BJ (cell line): ENCODE measurements around the gene CHGA. TPM values are rescaled to one million over a fixed set of nuclear protein-coding genes. Genes with fewer than 3 reads are reported as not detected.

Experiments used
- CTCF ChIA-PET: fragments of 350-600 bp; formaldehyde crosslinking; extraction: SDS; loops from one replicate; lab custom pipeline; 2021; ENCODE audit warnings: antibody characterized with exemption, inconsistent platforms; lab: Yijun Ruan, JAX
- POLR2A ChIA-PET: fragments of 300-600 bp; sonication (Branson Sonifier 250); formaldehyde crosslinking; extraction: SDS; loops from one replicate; lab custom pipeline; 2021; ENCODE audit warnings: antibody characterized with exemption; lab: Charles Lee
- DNase-seq: peaks from one replicate; pipeline ENCODE4 v3.0.0-alpha.2; 2011; ENCODE audit warnings: low read depth
- H3K27me3 ChIP-seq: 2 replicates; pipeline ENCODE4 v1.6.0; 2011; ENCODE audit warnings: low read length; ENCODE audit not compliant: control insufficient read depth, insufficient read depth
- H3K36me3 ChIP-seq: 2 replicates; pipeline ENCODE4 v1.5.1; 2011; ENCODE audit warnings: low read length; ENCODE audit not compliant: control insufficient read depth, insufficient read depth
- H3K4me3 ChIP-seq: 2 replicates; pipeline ENCODE4 v1.5.1; 2011; ENCODE audit warnings: low read depth, mild to moderate bottlenecking, control low read depth, low read length
- polyA plus RNA-seq: library from polyadenylated mRNA; depleted of rRNA; stranded (reverse); fragments of >200 nt; gene quantifications from 2 replicates; pipeline ENCODE4 v1.2.3, GENCODE V29; 2011
- TF ChIP-seq, protein P1 (sequence below): IDR thresholded peaks from 2 replicates; pipeline ENCODE4 v1.5.1; 2011; ENCODE audit warnings: low read depth, mild to moderate bottlenecking, control low read depth, inconsistent platforms, low read length, moderate library complexity; ENCODE audit not compliant: insufficient read depth

CHGA gene
- polyA plus RNA-seq, 1 experiment: not detected

DNA sequence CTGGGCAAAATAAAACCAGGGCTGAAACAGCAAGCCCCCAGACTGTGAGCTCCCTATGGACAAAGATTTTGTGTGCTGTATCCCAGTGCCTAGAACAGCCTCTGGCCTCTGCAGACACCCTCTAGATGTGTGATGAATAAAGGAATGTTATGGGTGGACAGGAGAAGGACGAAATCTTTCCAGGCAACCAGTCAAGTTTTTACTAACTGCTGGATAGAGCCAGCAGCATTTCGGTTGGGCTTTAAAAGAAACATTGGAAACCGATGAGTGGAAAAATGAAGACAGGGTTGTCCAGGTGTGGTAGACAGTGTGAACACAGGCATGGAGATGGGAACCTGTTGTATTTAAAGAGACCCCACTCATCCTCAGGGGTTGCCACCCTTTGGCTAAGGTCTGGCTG lies 4.0 kb downstream of the CHGA start:
- no peaks in the 10 kb centered on the region for H3K36me3 ChIP-seq
- ChIA-PET POLR2A (no interaction called here), CTCF (interaction anchor here (1.6 kb wide), 1 partner anchor 33 kb away, joined by 3 read pairs; no protein-coding TSS in a partner anchor)
- no peaks in the 10 kb centered on the region; the same call in 1 of the 2 replicates for H3K27me3 ChIP-seq
- no peak overlapping the region for H3K4me3 ChIP-seq
- TF ChIP-seq, protein P1, sequence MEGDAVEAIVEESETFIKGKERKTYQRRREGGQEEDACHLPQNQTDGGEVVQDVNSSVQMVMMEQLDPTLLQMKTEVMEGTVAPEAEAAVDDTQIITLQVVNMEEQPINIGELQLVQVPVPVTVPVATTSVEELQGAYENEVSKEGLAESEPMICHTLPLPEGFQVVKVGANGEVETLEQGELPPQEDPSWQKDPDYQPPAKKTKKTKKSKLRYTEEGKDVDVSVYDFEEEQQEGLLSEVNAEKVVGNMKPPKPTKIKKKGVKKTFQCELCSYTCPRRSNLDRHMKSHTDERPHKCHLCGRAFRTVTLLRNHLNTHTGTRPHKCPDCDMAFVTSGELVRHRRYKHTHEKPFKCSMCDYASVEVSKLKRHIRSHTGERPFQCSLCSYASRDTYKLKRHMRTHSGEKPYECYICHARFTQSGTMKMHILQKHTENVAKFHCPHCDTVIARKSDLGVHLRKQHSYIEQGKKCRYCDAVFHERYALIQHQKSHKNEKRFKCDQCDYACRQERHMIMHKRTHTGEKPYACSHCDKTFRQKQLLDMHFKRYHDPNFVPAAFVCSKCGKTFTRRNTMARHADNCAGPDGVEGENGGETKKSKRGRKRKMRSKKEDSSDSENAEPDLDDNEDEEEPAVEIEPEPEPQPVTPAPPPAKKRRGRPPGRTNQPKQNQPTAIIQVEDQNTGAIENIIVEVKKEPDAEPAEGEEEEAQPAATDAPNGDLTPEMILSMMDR: no peak
- DNase-seq: no peak

DNA sequence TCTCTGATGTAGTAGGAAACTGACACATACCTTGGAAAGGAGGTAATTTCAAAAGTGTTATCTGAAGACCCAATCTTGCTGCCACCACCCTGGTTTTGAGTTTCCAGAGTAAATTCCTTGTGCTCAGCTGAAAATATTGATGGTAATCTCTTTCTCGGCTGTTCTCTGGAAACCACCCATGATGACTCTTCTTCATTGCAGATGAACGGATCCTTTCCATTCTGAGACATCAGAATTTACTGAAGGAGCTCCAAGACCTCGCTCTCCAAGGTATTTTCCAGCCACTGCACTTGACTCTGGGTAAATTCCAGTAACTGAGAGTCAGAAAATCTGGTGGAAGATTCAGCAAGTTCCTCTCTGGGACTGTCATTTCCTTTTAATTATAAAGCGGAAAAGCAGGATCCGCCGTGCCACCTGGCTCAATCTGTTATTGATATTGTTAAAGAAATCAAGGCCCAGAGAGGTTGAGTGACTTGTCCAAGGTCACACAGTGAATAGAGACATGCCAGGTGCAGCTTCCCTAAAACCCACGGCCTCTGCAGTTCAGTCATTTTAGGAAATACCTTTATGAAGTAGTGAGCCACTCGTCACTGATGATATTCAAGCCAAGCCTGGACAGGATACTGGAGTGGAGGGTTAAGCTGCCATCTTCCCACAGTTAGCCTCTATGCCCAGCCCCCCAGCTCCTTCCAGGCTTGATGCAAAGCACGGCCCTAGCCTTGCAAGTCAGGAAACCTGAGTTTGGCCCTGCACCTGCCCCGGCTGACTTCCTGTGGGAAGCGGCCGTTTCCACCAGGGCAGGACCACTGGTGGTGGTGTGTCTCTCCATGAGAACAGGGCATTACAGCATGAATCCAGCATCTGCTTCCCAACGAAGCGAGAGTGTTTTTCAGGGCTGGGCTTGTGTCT lies 4.7 kb downstream of the CHGA start:
- TF ChIP-seq, protein P1: no peak
- ChIA-PET POLR2A (no interaction called here), CTCF (interaction anchor here (1.6 kb wide), 1 partner anchor 32 kb away, joined by 3 read pairs; no protein-coding TSS in a partner anchor)
- Histone ChIP-seq H3K36me3 (no peaks in the 10 kb centered on the region), H3K27me3 (no peaks in the 10 kb centered on the region), H3K4me3 (no peak overlapping the region)
- no peak for DNase-seq

DNA sequence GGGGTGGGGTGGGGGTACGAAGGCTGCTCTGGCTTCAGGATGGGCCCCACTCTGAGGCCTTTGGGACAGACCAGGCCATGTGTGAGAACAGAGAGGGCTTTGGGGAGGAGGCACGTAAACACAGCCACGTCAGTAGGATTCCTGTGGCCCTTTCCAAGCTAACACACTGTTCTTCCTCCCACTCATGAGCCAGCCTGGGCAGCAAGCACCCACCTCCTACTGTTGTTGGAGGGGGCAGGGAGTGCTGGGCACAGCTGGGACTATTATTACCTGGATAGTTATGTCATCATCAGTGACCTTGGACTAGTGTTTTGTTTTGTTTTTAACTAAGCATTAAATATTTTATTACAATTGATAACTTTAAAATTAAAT lies 5.3 kb downstream of the CHGA start:
- no peak for DNase-seq
- CTCF ChIA-PET: interaction anchor here (1.6 kb wide), 1 partner anchor 31 kb away, joined by 3 read pairs; no protein-coding TSS in a partner anchor
- no peak overlapping the region for H3K4me3 ChIP-seq
- POLR2A ChIA-PET: no interaction called here
- TF ChIP-seq, protein P1: no peak
- no peaks in the 10 kb centered on the region for H3K27me3 ChIP-seq
- no peaks in the 10 kb centered on the region for H3K36me3 ChIP-seq

DNA sequence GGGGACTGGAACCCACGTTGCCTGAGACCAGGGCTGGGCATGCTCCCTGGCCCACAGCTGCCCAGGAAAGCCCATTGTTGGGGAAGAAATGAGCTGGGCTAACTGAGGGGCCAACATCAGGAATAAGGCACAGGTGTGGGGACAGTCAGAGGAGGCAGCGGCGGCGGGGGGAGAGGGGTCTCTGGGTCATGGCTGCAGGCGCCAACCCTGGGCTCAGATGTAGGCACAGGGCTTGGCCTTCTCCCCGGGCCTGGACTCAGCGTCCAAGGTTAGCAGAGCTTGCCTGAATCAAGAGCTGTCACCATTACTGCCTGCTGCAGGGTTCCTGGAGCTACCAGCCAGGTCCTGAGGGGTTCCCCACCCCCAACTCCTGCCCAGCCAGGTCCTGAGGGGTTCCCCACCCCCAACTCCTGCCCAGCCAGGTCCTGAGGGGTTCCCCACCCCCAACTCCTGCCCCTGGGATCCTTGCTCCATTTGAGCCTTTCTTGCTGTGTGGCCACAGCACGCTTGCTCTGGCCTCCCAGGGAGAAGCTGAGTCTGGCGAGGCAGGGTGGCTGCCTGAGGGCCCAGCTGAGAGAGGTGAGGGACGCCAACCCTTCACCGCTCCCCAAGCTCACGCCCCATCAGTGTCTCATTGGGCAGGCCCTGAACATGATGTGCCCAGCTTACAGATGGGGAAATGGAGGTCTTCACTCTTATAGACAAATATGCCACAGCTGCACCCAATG lies 6.2 kb downstream of the CHGA start:
- no peak overlapping the region for H3K4me3 ChIP-seq
- H3K36me3 ChIP-seq: no peaks in the 10 kb centered on the region
- H3K27me3 ChIP-seq: no peaks in the 10 kb centered on the region
- no peak for DNase-seq
- ChIA-PET POLR2A (interaction anchor here (0.6 kb wide), 1 partner anchor 13 kb away, joined by 3 read pairs; no protein-coding TSS in a partner anchor), CTCF (no interaction called here)
- TF ChIP-seq, protein P1: no peak
